NCI-H2196 (cell line): ENCODE results near the gene MAPK8IP1.

Experiments
- DNase-seq: peaks from one replicate; lab custom pipeline; 2025; ENCODE audit not compliant: unreplicated experiment; lab: John Stamatoyannopoulos, UW

The MAPK8IP1 gene

DNA sequence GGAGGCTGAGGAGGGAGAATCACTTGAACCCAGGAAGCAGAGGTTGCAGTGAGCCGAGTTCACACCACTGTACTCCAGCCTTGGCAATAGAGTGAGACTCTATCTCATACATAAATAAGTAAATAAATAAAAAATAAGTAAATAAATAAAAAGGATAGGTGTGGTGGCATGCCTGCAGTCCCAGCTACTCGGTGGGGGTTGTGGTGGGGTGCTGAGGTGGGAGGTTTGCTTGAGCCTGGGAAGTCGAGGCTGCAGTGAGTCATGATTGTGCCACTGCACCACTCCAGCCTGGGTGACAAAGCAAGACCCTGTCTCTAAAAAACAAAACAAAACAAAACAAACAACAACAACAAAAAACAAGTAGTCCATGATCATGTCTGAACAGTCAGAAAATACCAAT is 40.1 kb downstream of the MAPK8IP1 start:
- DNase-seq = no peak

DNA sequence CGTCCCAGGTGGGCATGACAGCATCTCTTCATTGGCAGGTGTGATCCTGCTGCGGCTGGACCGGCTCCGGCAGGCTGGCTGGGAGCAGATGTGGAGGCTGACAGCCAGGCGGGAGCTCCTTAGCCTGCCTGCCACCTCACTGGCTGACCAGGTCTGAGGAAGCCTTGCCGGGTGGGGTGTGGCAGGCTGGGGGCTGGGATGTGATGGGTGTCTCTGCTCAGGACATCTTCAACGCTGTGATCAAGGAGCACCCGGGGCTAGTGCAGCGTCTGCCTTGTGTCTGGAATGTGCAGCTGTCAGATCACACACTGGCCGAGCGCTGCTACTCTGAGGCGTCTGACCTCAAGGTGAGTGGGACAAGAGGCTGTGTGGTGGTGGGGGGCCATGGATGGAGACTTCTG is 40.5 kb downstream of the MAPK8IP1 start:
- DNase-seq = no peak

DNA sequence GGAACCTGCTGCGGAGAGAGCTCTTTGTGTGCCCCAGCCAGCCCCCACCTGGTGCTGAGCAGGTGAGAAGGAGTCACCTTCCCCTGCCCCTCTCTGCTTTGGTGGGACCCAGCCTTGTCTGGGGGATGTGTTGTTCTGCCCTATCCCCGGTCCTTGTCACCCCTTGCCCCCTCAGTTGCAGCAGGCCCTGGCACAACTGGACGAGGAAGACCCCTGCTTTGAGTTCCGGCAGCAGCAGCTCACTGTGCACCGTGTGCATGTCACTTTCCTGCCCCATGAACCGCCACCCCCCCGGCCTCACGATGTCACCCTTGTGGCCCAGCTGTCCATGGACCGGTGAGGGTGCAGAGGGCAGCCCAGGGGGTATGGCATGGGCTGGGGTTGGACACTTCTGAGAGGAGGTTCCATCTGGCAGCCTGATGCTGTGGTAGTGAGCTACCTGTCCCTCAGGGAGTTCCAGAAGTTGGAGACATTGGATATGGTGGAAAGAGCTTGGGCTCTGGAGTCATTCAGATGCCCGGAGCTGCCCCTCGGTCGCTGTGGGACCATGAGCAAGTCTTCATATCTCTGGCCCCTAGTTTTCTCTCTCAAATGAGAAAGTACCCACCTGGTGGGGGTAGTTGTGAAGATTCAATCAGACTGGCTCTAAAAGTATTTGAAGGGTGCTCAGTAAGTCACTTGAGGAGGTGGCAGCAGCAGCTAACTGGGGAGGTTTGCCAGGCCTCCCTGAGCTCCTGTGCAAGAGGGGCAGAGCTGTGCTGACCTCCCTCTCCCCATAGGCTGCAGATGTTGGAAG is 41.3 kb downstream of the MAPK8IP1 start:
- DNase-seq = no peak

DNA sequence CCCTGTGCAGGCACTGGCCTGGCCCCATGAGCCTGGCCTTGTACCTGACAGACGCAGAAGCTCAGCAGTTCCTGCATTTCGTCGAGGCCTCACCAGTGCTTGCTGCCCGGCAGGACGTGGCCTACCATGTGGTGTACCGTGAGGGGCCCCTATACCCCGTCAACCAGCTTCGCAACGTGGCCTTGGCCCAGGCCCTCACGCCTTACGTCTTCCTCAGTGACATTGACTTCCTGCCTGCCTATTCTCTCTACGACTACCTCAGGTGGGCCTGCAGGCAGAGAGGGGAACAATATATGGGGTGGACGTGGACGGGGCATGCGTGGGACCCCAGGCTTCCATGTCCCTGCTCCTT is 41.9 kb downstream of the MAPK8IP1 start:
- DNase-seq = no peak

DNA sequence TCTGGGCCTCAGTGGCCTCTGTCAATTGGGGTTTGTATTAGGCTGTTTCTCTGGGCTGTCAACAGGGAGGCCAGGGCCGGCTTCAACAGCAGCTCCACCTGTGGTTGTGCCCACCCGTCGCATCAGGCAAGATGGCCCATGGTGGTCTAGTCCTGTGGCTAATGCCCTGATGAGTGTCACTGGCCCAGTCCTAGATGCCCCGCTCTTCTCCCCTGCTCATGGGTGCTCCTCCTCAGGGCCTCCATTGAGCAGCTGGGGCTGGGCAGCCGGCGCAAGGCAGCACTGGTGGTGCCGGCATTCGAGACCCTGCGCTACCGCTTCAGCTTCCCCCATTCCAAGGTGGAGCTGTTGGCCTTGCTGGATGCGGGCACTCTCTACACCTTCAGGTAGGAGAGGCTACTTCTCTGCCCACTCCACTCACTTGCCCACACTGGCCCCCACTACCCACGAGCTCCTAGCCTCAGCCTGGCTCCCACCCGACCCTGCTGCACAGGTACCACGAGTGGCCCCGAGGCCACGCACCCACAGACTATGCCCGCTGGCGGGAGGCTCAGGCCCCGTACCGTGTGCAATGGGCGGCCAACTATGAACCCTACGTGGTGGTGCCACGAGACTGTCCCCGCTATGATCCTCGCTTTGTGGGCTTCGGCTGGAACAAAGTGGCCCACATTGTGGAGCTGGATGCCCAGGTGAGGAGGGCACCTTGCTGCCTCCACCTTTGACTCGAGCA is 42.4 kb downstream of the MAPK8IP1 start:
- DNase-seq = no peak

DNA sequence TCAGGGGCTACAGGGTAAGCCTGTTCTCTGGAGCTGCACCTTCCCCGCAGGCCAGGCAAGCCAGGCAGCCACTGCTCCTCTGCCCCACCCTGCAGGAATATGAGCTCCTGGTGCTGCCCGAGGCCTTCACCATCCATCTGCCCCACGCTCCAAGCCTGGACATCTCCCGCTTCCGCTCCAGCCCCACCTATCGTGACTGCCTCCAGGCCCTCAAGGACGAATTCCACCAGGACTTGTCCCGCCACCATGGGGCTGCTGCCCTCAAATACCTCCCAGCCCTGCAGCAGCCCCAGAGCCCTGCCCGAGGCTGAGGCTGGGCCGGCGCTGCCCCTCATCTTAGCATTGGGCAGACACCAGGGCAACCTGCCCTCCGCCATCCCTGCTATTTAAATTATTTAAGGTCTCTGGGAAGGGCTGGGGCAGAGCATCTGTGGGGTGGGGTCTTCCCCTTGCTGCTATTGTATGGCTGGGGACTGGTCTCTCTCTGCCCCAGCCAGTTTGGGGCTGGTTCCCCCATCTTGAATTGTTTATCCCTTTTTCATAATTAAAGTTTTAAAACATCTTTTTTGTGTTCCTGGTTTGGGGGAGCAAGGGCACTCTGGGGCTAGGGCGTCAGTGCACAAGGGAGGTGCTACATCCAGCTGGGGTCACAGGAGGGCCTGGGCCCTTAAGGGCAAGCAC is 43.2 kb downstream of the MAPK8IP1 start:
- no peak for DNase-seq

DNA sequence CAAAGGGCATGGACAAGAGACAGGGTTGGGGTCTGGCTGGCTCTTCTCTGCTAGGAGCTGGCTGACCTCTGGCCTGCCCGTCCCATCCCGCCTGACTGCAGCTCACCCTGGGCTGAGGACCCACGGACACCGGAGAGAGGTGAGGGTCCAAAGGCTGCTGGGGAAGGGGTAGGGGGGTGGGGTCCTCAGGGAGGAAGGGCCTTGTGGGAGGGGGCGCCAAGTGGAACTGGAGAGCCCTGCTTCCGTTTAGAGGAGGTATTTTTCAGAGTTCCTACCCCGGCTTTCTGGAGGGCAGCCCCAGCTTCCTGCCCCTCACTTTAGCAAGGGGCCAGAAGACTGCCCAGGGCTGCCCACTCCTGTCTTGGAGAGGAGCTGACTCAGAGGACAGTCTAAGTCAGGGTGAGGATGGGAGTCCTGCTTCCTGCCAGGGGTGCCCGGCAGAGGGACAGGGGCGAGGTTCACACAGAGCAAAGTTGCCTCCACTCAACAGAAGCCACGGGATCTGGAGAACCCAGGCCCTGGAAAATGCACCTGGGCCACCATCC is 44.1 kb downstream of the MAPK8IP1 start:
- DNase-seq = no peak

DNA sequence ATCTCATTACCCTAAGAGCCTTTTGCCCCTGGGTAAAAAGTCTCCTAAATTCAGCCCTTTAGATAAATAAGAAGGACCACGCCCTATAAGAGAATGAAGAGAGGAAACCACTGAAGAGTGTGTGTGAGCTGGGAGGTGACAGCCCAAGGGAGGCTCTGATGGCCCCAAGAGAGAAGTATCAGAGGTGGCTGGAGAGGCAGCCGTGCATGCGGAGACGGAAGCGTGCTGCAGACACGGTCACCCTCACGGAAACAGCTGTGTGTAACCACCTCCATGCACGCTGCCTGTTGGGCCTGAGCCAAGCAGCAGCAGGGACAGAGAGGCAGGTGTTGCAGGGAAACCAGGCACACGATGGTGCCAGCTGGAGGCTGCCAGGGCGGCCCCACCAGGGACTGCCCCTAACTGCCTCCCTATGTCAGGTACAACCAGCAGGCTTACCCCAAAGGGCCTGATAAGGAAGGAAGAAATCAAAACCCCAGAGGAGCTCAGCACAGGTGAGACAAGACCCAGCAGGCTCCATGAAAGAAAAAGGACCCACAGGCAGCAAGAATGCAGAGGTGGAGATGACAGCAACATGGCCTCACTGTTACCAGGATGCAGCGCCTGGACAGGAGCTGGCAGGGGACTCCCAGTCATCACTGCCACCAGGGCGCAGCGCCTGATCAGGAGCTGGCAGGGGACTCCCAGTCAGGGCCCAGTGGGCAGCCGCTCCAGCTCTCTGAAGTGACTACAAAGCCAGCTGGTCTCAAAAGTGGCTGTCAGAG is 44.8 kb downstream of the MAPK8IP1 start:
- peak; percentile 84 for DNase-seq

DNA sequence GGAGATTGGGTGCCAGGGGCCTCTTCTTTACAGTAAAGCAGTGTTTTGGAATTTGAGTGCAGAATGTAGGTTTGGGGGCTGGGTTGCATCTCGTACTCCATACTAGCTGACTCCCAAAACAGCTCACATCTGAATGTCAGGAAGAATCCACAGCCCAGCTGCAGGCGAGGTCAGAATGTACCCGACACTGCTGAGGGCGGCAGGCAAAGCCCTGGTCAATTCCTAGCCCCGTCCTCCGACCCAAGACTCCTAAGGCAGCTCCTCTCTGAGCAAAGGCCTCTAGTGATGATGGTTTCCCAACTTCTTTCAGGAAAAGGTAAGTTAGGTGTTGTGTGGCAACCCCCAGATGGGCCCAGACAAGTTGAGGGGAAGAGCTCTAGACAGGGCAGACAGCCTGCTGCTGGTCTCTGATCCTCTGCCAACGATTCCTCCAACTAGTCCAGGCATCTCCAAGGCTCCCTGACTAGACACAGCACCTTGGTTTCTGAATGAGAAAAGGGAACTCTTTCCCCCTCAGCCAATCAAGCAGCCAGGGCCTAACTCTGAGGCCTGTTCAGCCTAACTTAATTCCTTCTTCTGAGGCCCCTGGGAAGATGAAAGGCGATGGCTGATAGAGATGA is 45.6 kb downstream of the MAPK8IP1 start:
- DNase-seq = no peak

DNA sequence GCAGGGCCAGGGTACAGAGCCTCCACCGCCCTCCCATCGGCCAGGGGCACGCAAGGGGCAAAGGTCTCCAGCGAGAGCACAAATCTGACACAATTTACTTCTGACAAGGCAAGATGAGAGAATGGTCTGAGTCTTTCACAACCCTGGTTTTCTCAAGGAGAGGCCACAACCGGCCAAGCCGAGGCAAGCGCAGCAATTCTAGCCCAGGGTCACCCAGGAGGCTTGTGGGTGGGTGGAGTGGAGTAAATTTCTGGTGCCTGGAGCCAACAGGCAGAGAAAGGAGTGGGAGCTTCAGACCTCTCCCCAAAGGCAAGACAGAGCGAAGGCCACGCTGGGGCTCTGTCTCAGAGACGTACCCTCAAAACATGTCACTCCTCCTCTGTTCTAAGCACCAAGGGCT is 46.3 kb downstream of the MAPK8IP1 start:
- DNase-seq = no peak

DNA sequence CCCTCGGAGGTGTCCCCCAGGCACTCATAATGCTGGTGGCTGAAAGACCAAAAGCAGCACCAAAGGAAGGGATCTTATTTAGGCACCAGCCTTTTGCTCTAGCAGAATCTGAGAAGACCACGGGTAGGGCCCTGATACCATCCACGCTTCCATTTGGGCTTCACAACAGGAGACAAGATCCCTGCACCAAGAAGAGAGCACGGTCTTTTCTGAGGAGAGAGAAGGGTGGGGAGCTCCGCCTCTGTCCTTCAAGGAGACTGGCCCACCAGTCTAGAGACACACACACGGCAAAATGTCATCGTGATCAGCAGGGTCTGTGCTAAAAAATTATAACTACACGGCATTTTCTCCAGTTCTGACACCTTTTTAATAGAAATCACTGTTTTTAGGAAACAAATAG is 46.8 kb downstream of the MAPK8IP1 start:
- DNase-seq = no peak

DNA sequence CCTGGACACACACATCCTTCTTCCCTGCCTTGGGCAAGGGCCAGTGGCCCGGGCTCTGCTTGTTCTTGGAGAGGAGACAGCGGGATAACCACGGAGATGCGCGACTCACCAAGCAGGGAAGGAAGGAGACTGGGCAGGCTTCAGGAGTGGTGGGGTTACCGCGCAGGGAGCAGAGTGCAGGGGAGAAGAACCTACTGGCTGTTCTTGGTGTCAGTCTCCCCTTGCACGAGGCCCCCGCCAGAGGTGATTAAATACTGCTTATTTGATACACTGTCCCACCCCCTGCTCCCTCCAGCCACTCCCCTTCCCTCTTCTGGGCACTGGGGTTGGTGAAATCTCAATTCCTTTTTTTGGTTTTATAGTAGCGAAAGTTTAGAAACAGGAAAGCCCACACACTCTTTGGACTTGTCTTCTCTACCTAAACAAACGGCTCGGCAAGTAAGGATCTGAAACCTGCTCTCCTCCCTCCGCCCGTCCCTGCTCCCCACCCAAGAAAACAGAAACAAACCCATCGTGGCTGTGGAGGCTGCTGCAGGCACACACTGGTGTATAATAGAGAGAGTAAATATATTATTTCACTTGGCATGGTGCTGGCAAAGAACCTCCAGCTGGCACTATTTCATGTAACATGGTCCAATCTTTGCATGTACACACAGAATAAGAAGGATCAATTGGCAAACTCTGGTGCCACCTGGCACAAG is 47.8 kb downstream of the MAPK8IP1 start:
- DNase-seq = no peak

DNA sequence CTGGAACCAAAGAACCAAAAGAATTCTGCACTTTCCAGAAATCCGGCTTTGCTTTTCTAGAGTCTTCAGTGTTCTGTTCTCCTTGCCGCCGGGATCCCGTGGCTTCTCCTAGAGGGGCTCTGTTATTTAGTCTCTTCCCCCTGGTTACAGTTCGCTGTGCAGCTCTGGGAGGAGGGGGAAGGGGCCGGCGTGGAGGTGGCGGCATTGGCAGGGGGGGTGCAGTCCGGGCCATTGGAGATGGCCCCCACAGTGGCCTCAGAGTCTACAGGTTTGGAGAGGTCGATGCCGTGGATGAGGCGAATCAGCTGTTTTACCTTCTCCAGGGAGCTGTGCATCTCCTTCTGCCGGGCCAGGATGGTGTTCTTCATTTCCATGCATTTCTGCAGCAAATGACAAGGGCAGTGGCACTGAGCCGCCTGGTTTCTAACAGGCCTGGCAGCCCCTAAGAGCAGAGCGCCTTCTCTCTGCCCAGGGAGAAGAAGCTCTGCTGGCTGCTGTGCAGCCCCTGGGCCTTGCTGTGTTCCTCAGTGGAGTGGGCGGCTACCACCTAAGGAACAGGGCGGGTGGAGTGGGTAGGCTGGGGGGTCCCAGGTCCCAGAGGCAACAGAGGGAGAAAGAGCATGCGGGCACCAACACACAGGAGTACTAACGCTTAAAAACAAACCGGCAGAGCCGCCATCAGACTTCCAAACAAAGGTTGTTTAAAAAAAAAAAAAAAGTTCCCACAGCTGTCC is 48.6 kb downstream of the MAPK8IP1 start:
- no peak for DNase-seq

DNA sequence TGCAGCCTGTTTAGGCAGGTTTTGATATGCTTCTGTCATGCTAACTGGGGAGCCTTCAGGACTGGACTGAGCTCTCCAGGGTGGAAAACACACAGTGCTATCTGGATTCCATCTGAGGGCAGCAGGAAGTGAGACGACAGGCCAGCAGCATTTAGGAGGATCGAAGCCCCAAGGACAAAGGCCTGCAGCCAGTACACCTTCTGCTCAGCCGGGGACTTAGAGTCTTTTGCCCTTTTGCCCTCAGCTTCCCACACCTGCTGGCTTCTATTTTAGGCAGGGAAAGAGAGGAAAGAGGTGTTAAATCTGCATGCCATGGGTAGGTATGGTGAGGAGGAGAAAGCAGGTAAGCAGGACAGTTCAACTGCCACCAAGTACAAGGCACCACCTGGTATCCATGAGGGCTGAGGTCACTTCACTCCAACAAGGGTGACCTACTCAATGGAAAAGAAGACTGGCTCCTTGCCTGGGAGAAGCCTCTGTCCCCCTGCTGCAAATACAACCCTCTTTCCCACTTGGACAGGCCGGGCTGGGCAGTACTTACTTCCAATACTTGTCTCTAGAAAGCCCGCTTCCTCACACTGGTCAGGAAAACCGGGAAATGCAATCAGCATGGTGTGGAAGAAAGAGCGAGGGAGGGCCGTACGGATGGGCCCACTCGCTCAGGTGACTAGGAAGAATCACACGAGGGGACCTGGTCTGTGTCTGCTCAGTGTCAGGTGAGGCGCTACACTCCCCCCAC is 49.3 kb downstream of the MAPK8IP1 start:
- no peak for DNase-seq

DNA sequence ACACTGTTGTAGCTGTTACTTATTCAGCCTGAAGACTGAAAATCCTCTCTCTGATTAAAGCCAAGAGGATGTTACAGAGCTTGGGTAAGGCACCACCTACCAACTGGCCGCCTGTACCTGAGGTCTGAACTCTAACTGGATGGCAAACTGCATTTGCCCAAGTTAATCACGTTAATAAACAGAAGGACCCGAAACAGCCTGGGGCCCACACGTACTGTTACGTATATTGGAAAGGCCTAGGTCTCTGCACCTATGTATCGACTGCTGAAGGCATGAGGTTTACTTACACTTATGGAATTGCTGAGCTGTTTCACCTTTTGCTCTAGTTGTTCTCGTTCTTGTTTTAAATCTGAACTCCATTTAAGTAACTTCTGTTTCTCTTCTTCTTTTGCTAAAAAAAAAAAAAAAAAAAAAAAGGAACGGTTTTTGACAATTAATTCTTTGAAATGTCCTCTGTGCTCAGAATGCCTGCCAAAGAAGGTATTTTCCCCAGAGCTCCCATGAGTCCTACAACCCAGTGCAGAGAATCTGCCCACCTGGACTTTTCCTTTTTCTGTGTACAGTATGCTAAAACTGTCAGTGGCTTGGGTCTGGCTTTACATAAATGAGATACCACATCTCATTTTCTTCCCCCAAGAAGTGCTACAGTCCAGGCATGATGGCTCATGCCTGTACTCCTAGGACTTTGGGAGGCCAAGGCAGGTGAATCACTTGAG is 50.1 kb downstream of the MAPK8IP1 start:
- DNase-seq = no peak

DNA sequence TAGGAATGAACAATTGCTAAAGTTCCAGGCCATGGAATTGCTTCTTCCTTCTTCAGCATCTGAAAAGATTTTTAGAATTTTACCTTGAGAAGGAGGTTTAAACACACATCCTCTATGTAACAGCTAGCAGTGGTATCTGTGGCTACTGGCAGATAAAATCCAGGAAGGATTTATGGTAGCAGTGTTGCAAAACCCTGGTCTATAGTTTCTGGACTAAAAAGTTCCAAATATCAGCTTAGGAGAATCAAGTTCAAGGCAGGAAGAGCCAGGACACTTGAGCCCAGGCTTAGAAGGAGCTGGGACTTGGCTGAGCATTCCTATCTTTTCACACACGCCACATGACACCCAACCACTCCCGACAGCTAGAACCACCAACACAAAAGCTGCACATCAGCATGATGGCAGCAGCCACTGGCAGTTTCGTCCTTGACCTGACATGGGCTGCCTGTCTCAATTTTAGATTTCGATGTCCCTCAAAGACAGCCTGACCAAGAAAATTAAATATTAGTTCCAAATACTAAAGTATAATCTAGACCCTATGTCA is 51.1 kb downstream of the MAPK8IP1 start:
- DNase-seq = no peak

DNA sequence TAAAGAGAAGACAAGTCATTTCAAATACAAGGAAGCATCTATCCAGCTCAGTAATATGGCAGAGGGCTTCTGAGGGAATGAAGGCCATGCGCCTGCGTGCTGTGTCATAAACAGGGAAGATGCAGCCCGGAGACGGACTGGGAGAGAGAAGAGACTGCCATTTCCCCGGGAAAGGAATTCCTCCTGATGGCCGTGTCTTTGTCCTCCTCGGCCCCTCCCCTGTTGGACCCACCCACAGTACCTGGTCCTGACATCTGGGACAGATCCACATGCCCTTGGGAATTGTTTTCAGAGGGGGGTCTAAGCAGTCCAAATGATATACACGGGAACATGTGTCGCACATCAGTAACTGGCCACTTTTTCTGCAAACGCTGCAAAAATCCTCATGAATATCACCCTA is 52.5 kb downstream of the MAPK8IP1 start:
- DNase-seq = no peak

DNA sequence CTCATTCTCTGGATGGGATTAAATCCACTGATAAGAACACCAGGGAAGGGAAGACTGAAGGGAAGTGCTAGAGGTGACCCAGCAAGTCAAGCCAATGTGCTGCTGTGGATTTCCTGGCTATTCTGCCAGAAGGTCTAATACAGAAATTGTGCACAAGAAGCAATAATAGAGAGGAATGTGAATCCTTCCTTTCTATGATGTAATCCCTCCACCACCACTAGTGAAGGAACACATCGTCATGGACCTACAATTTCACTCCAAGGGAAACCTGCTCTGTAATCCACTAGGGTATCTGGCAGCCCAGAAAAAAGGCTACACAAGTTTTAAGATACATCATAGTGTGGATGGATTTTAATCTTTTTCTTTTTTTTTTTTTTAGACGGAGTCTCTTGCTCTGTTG is 54.4 kb downstream of the MAPK8IP1 start:
- no peak for DNase-seq
